MCF 10A (cell line): ENCODE results near the gene TRIM8. TPM values are rescaled to one million over a fixed set of nuclear protein-coding genes. Genes with fewer than 3 reads are reported as not detected.
A peak's percentile ranks its signal among the peaks of the same experiment; 100 is the strongest.

Experiments
- BruUV-seq: library from RNA; stranded (reverse); fragments of 400-500 nt; replicated peaks from 2 replicates; lab custom pipeline; 2021; lab: Mats Ljungman, UMichigan
- CTCF ChIA-PET: fragments of 300-600 bp; sonication (Branson Sonifier 250); formaldehyde crosslinking; extraction: SDS; loops from one replicate; lab custom pipeline; 2021; ENCODE audit warnings: antibody characterized with exemption, inconsistent platforms; lab: Yijun Ruan, JAX
- POLR2A ChIA-PET: fragments of 300-600, 350-650 bp; sonication (Branson Sonifier 250); formaldehyde crosslinking; extraction: SDS; loops from one replicate; lab custom pipeline; 2020; ENCODE audit warnings: antibody characterized with exemption, inconsistent platforms; lab: Yijun Ruan, JAX
- DNase-seq: peaks from one replicate; pipeline ENCODE4 v3.0.0-alpha.2; 2018; ENCODE audit not compliant: unreplicated experiment
- H3K27ac Mint-ChIP-seq: one replicate; pipeline ENCODE4 v1.8.0; 2022; ENCODE audit warnings: mild to moderate bottlenecking, low read depth, mixed read lengths; ENCODE audit not compliant: unreplicated experiment
- H3K27me3 Mint-ChIP-seq: one replicate; pipeline ENCODE4 v1.8.0; 2022; ENCODE audit warnings: mixed read lengths; ENCODE audit not compliant: insufficient read depth, unreplicated experiment
- H3K36me3 Mint-ChIP-seq: one replicate; pipeline ENCODE4 v1.8.0; 2022; ENCODE audit warnings: mild to moderate bottlenecking, moderate library complexity, mixed read lengths; ENCODE audit not compliant: insufficient read depth, unreplicated experiment
- H3K4me1 Mint-ChIP-seq: one replicate; pipeline ENCODE4 v1.8.0; 2022; ENCODE audit warnings: mixed read lengths; ENCODE audit not compliant: insufficient read depth, unreplicated experiment
- H3K4me3 Mint-ChIP-seq: one replicate; pipeline ENCODE4 v1.8.0; 2022; ENCODE audit warnings: mild to moderate bottlenecking, moderate library complexity, mixed read lengths; ENCODE audit not compliant: unreplicated experiment
- H3K9me3 Mint-ChIP-seq: one replicate; pipeline ENCODE4 v1.8.0; 2022; ENCODE audit warnings: mixed read lengths; ENCODE audit not compliant: unreplicated experiment
- intact Hi-C: fragments of 100-400 bp; cut with micrococcal nuclease; formaldehyde crosslinking; loops from 2 replicates; pipeline ENCODE4 v1.14.1; 2022
- total RNA-seq: library from RNA; stranded (reverse); gene quantifications from 2 replicates; pipeline ENCODE4 v1.2.3, GENCODE V29; 2022
- TF ChIP-seq, protein P1 (sequence below): fragments of 200-600 bp; IDR thresholded peaks from one replicate; pipeline ENCODE4 v1.8.0; 2022; ENCODE audit warnings: antibody characterized with exemption, mild to moderate bottlenecking; ENCODE audit not compliant: unreplicated experiment

The TRIM8 gene
- total RNA-seq, 1 experiment from 2014 or later, result 78.1 TPM

DNA sequence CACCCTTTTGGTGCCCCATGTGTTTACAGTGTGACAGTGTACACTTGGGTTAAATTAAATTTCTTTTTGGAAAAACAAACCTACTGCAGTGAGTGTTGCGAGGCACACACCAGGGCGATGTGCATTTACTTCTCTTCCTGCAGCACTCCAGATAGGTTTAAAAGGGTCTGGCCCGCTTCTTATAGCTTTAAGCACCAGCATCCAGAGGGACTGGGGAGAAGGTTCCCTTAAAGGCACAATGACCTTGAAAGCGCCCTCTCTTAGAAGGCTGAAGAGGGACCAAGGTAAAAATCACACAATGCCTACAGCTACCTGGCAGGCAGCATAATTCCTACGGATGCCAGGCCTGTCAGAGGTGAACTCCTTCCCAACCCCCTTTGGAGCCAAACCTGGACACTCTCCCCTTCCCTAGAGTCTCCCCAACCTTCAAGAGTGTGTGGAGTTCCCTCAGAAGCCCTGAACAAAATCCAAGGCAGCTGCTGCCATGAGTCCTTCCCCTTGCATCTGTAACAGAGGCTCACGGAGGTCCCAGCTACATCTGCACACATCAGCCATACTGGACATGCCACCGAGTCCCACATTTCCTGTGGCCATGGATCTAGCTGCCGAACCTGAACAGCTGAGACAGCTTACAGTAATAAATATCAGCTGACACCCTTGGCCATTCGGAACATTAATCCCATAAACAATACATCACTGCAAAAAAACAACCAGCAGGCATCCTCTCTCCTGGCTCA is 33.2 kb downstream of the TRIM8 start:
- no peak for DNase-seq
- Mint-ChIP-seq H3K27ac (no peak overlapping the region), H3K9me3 (no peaks in the 10 kb centered on the region), H3K36me3 (peaks cover 12% of the 10 kb centered on the region), H3K4me3 (no peak overlapping the region), H3K4me1 (peaks cover 8% of the 10 kb centered on the region), H3K27me3 (no peaks in the 10 kb centered on the region)
- BruUV-seq, result no TSS peak
- TF ChIP-seq, protein P1, sequence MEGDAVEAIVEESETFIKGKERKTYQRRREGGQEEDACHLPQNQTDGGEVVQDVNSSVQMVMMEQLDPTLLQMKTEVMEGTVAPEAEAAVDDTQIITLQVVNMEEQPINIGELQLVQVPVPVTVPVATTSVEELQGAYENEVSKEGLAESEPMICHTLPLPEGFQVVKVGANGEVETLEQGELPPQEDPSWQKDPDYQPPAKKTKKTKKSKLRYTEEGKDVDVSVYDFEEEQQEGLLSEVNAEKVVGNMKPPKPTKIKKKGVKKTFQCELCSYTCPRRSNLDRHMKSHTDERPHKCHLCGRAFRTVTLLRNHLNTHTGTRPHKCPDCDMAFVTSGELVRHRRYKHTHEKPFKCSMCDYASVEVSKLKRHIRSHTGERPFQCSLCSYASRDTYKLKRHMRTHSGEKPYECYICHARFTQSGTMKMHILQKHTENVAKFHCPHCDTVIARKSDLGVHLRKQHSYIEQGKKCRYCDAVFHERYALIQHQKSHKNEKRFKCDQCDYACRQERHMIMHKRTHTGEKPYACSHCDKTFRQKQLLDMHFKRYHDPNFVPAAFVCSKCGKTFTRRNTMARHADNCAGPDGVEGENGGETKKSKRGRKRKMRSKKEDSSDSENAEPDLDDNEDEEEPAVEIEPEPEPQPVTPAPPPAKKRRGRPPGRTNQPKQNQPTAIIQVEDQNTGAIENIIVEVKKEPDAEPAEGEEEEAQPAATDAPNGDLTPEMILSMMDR, result no peak
- ChIA-PET CTCF (interaction anchor here (0.6 to 3.1 kb wide), 14 partner anchors 8 to 482 kb away, joined by 3 to 14 read pairs (median 3); partner anchors contain the start of gene ARL3), POLR2A (interaction anchor here (2.9 to 3.1 kb wide), 2 partner anchors 31 to 36 kb away, joined by 10 to 13 read pairs; partner anchors contain the start of gene ARL3)
- intact Hi-C loops, result loop anchor here (5.0 kb wide), 1 partner anchor 35 kb away; the partner anchor contains the start of genes ARL3 and SFXN2

DNA sequence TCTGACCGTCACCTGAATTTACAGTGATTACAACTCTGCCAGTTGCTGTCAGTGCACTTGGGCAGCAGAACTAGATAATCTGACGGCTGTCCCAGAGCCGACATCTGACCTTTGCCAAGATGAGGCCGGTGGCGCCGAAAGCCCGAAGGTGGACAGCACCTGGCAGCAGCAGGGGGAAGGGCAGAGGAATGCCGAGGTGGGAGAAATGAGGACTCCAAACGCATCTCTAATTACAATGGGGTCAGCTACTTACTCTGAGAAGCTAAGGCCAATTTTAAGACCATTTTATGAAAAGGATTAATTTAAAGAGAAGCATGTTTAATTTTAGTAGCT is 33.8 kb downstream of the TRIM8 start:
- TF ChIP-seq, protein P1, result no peak
- H3K9me3 Mint-ChIP-seq, result no peaks in the 10 kb centered on the region
- DNase-seq, result no peak
- ChIA-PET CTCF (interaction anchor here (0.6 to 3.1 kb wide), 15 partner anchors 8 to 481 kb away, joined by 3 to 14 read pairs (median 3); partner anchors contain the start of gene ARL3), POLR2A (interaction anchor here (1.1 to 3.1 kb wide), 3 partner anchors 32 to 36 kb away, joined by 4 to 13 read pairs (median 10); partner anchors contain the start of gene ARL3)
- no peak overlapping the region for H3K27ac Mint-ChIP-seq
- BruUV-seq, result no TSS peak
- no peak overlapping the region for H3K4me3 Mint-ChIP-seq
- no peaks in the 10 kb centered on the region for H3K27me3 Mint-ChIP-seq
- H3K4me1 Mint-ChIP-seq, result peaks cover 8% of the 10 kb centered on the region
- intact Hi-C loops, result loop anchor here (5.0 kb wide), 1 partner anchor 34 kb away; the partner anchor contains the start of genes ARL3 and SFXN2
- peaks cover 12% of the 10 kb centered on the region for H3K36me3 Mint-ChIP-seq

DNA sequence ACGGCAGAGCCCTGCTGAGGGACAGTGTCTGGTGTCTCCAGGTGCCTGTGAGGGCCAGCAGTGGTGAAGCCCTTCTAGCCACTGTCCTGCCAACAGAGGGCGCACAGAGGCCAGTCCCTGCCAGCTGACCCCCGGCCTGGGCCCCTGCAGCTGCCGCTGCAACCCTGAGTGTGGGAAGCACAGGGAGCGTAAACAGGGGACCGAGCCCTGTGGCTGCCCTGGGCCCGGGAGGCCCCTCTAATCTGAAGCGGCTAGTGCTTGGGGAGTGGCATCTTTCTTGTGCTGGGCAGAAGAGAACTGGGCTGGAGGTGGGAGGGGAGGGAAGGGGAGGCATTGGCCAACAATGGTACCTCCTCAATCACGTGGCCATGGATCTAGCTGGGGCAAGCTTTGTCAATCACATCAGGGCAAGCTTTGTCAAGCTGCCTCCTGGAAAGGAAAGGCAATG is 34.6 kb downstream of the TRIM8 start:
- ChIA-PET POLR2A (interaction anchor here (0.5 to 3.1 kb wide), 6 partner anchors 32 to 434 kb away, joined by 3 to 13 read pairs (median 4); partner anchors contain the start of genes ARL3 and TRIM8), CTCF (interaction anchor here (0.9 to 3.1 kb wide), 12 partner anchors 9 to 34 kb away, joined by 3 to 14 read pairs (median 5); partner anchors contain the start of gene ARL3)
- Mint-ChIP-seq H3K36me3 (peaks cover 12% of the 10 kb centered on the region), H3K9me3 (no peaks in the 10 kb centered on the region), H3K4me1 (peaks cover 4% of the 10 kb centered on the region), H3K4me3 (no peak overlapping the region), H3K27me3 (no peaks in the 10 kb centered on the region), H3K27ac (no peak overlapping the region)
- intact Hi-C loops, result loop anchor here (5.0 kb wide), 1 partner anchor 33 kb away; the partner anchor contains the start of genes ARL3 and SFXN2
- TF ChIP-seq, protein P1, result peak; percentile 66
- BruUV-seq, result no TSS peak
- DNase-seq, result peak; percentile 63

DNA sequence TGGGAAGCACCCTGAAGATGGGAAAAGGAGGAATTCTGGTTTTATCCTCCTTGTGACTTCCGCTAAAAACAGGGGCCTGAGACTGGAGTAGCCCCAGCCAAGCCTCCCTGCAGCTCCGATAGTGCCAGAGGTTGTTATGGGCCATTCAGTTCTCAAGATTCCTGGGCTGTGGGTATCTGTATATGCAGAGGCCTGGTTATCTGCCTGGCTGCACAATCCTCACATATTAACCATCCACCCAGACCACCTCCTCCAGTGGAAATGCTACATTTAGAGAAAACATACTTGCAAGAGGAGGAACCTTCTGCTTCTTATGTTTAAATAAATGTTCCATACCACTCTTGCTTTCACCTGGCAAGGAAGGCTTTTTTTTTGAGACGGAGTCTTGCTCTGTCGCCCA is 35.3 kb downstream of the TRIM8 start:
- no peak for DNase-seq
- TF ChIP-seq, protein P1, result no peak
- no peaks in the 10 kb centered on the region for H3K9me3 Mint-ChIP-seq
- ChIA-PET POLR2A (interaction anchor here (1.0 to 3.1 kb wide), 5 partner anchors 32 to 37 kb away, joined by 3 to 13 read pairs (median 3); partner anchors contain the start of genes ARL3 and TRIM8), CTCF (interaction anchor here (0.6 to 3.1 kb wide), 11 partner anchors 8 to 222 kb away, joined by 3 to 14 read pairs (median 6); partner anchors contain the start of gene ARL3)
- H3K27ac Mint-ChIP-seq, result no peak overlapping the region
- intact Hi-C loops, result loop anchor here (5.0 kb wide), 1 partner anchor 33 kb away; the partner anchor contains the start of genes ARL3 and SFXN2
- H3K4me1 Mint-ChIP-seq, result no peaks in the 10 kb centered on the region
- no TSS peak for BruUV-seq
- peaks cover 12% of the 10 kb centered on the region for H3K36me3 Mint-ChIP-seq
- no peaks in the 10 kb centered on the region for H3K27me3 Mint-ChIP-seq
- H3K4me3 Mint-ChIP-seq, result no peak overlapping the region
